HL-60 (cell line): ENCODE measurements around the gene PPM1H.
A peak's percentile ranks its signal among the peaks of the same experiment; 100 is the strongest.
"Not testable (repeated sequence)": the region's sequence is repeated elsewhere in the genome, so short reads cannot be mapped to it uniquely, and the experiment has no call there.

Source experiments
- DNase-seq, 2 experiments: peaks; one replicate each; pipeline ENCODE4 v3.0.0-alpha.2; 2010 to 2020; ENCODE audit warnings: low read depth in 1 of 2, low spot score in 1 of 2
- H3K27ac ChIP-seq: fragments of 250-450 bp; sonication (Bioruptor Pico); replicated peaks from 2 replicates; pipeline ENCODE4 v1.5.1; 2020; ENCODE audit warnings: mild to moderate bottlenecking, moderate library complexity
- H3K27me3 ChIP-seq: fragments of 250-450 bp; sonication (Bioruptor Pico); 2 replicates; pipeline ENCODE4 v1.5.1; 2021; ENCODE audit warnings: mild to moderate bottlenecking, moderate library complexity; ENCODE audit not compliant: insufficient read depth, poor library complexity, severe bottlenecking
- H3K4me3 ChIP-seq: replicated peaks from 2 replicates; pipeline ENCODE4 v1.5.1; 2011; ENCODE audit warnings: mild to moderate bottlenecking, control low read depth, low read length; ENCODE audit not compliant: insufficient read depth
- CTCF ChIP-seq: IDR thresholded peaks from one replicate; pipeline ENCODE4 v1.5.1; 2011; ENCODE audit warnings: low read length, control low read depth, inconsistent platforms; ENCODE audit not compliant: insufficient read depth
- GABPA ChIP-seq: IDR thresholded peaks from 2 replicates; pipeline ENCODE4 v1.6.1; 2012; ENCODE audit warnings: low read depth
- POLR2AphosphoS5 ChIP-seq: IDR thresholded peaks from 2 replicates; pipeline ENCODE4 v1.6.1; 2012; ENCODE audit warnings: low read depth
- REST ChIP-seq: IDR thresholded peaks from 2 replicates; pipeline ENCODE4 v1.6.1; 2012; ENCODE audit warnings: low read depth; ENCODE audit not compliant: insufficient replicate concordance
- SPI1 ChIP-seq: IDR thresholded peaks from 2 replicates; pipeline ENCODE4 v1.6.1; 2012; ENCODE audit warnings: low read depth, mild to moderate bottlenecking, borderline replicate concordance

The PPM1H gene

GRCh38 chr12:62817556-62818271, 117.2 kb downstream of the PPM1H start:
- no peak for DNase-seq
- Histone ChIP-seq H3K27me3 (no peaks in the 10 kb centered on the region), H3K4me3 (no peak overlapping the region)

GRCh38 chr12:62814243-62814642, 120.7 kb downstream of the PPM1H start:
- no peak overlapping the region for H3K27ac ChIP-seq
- no peak for DNase-seq
- H3K27me3 ChIP-seq = no peaks in the 10 kb centered on the region
- TF ChIP-seq SPI1 = no peak
- TF ChIP-seq REST = no peak
- H3K4me3 ChIP-seq = no peak overlapping the region

More at GRCh38 chr12:62817556-62818271, 117.2 kb downstream of the PPM1H start:
- no peak overlapping the region for H3K27ac ChIP-seq
- no peak for TF ChIP-seq POLR2AphosphoS5
- TF ChIP-seq REST = no peak
- TF ChIP-seq SPI1 = no peak
- no peak for TF ChIP-seq GABPA
- no peak for TF ChIP-seq CTCF

- Histone ChIP-seq H3K27ac (no peak overlapping the region), H3K27me3 (no peaks in the 10 kb centered on the region), H3K4me3 (no peak overlapping the region)
- TF ChIP-seq POLR2AphosphoS5 (no peak), CTCF (peak; percentile 68), SPI1 (no peak)
- DNase-seq = peak; percentile 23 to 62
Observed at GRCh38 chr12:62813031-62813829, 121.7 kb downstream of the PPM1H start.

GRCh38 chr12:62811481-62811880, 123.5 kb downstream of the PPM1H start:
- not testable (repeated sequence) for H3K4me3 ChIP-seq, H3K27me3 ChIP-seq, DNase-seq, H3K27ac ChIP-seq
